ENCODE results near the gene KCND3.

Gene KCND3

GRCh38 chr1:111987502-111987901 is 2.0 kb downstream of the KCND3 start:
- DNase-seq = no peak

GRCh38 chr1:111983500-111983899 is 6.0 kb downstream of the KCND3 start:
- DNase-seq = no peak

GRCh38 chr1:111982428-111982827 is 7.0 kb downstream of the KCND3 start:
- DNase-seq = no peak

- DNase-seq = no peak
Observed at GRCh38 chr1:111981871-111982270, 7.6 kb downstream of the KCND3 start.

GRCh38 chr1:111981090-111981489 is 8.4 kb downstream of the KCND3 start:
- DNase-seq = no peak

- no peak for DNase-seq
Observed at GRCh38 chr1:111980686-111981085, 8.8 kb downstream of the KCND3 start.

- no peak for DNase-seq
Observed at GRCh38 chr1:111978695-111979094, 10.8 kb downstream of the KCND3 start.

GRCh38 chr1:111977378-111977777 is 12.1 kb downstream of the KCND3 start:
- DNase-seq = no peak

- DNase-seq = no peak
Observed at GRCh38 chr1:111976842-111977241, 12.6 kb downstream of the KCND3 start.

GRCh38 chr1:111976332-111976731 is 13.1 kb downstream of the KCND3 start:
- no peak for DNase-seq

- DNase-seq = no peak
Observed at GRCh38 chr1:111973150-111973790, 16.2 kb downstream of the KCND3 start.

- DNase-seq = no peak
Observed at GRCh38 chr1:111971396-111971795, 18.1 kb downstream of the KCND3 start.

GRCh38 chr1:111968511-111968910 is 21.0 kb downstream of the KCND3 start:
- no peak for DNase-seq

GRCh38 chr1:111967886-111968285 is 21.6 kb downstream of the KCND3 start:
- DNase-seq = no peak

GRCh38 chr1:111967067-111967690 is 22.3 kb downstream of the KCND3 start:
- no peak for DNase-seq

GRCh38 chr1:111965781-111966443 is 23.6 kb downstream of the KCND3 start:
- no peak for DNase-seq

GRCh38 chr1:111963985-111964738 is 25.3 kb downstream of the KCND3 start:
- no peak for DNase-seq

- DNase-seq = no peak
Observed at GRCh38 chr1:111961773-111962565, 27.5 kb downstream of the KCND3 start.

GRCh38 chr1:111961016-111961415 is 28.5 kb downstream of the KCND3 start:
- DNase-seq = no peak

GRCh38 chr1:111959436-111959835 is 30.0 kb downstream of the KCND3 start:
- DNase-seq = no peak

- DNase-seq = no peak
Observed at GRCh38 chr1:111958851-111959250, 30.6 kb downstream of the KCND3 start.

- no peak for DNase-seq
Observed at GRCh38 chr1:111958075-111958474, 31.4 kb downstream of the KCND3 start.
